Heart right ventricle (tissue), 16 donors: ENCODE data around the gene PIK3R4. TPM values are rescaled to one million over a fixed set of nuclear protein-coding genes. Genes with fewer than 3 reads are reported as not detected.

Experiments used
- ATAC-seq, 8 donors: fragments of 200-7000 bp; cut with Tn5 transposase; one replicate each; pipeline ENCODE4 v1.9.1; 2020; ENCODE audit warnings: mild to moderate bottlenecking in 8 of 8, moderate library complexity in 8 of 8, moderate number of reproducible peaks in 1 of 8
- DNase-seq, 2 donors: peaks; one replicate each; pipeline ENCODE4 v3.0.0-alpha.2; 2020
- H3K27ac ChIP-seq, 10 donors: fragments of 200-600 bp; sonication (generic) in 2 of 10; one replicate each; pipeline versions ENCODE4 v1.5.0 to v1.8.0; 2020 to 2022; ENCODE audit warnings: mild to moderate bottlenecking in 3 of 10
- H3K27me3 ChIP-seq, 7 donors: fragments of 200-600 bp; one replicate each; pipeline ENCODE4 v1.8.0; 2021 to 2022; ENCODE audit warnings: mild to moderate bottlenecking in 2 of 7
- H3K36me3 ChIP-seq, 9 donors: fragments of 200-600 bp; sonication (generic) in 1 of 9; one replicate each; pipeline versions ENCODE4 v1.5.0 to v1.8.0; 2020 to 2022; ENCODE audit warnings: mild to moderate bottlenecking in 2 of 9
- H3K4me1 ChIP-seq, 9 donors: fragments of 200-600 bp; sonication (generic) in 1 of 9; one replicate each; pipeline versions ENCODE4 v1.5.0 to v1.8.0; 2020 to 2022; ENCODE audit warnings: mild to moderate bottlenecking in 4 of 9
- H3K4me3 ChIP-seq, 10 donors: fragments of 200-600 bp; sonication (generic) in 2 of 10; one replicate each; pipeline versions ENCODE4 v1.5.0 to v1.8.0; 2020 to 2022; ENCODE audit warnings: mild to moderate bottlenecking in 7 of 10, moderate library complexity in 2 of 10
- H3K9me3 ChIP-seq, 11 donors: fragments of 200-600 bp in 10 of 11; sonication (generic) in 2 of 11; one replicate each; pipeline versions ENCODE4 v1.5.0 to v1.8.0; 2013 to 2022; ENCODE audit warnings: mild to moderate bottlenecking in 2 of 11, control low read depth in 1 of 11, moderate library complexity in 1 of 11
- CTCF ChIP-seq, 9 donors: fragments of 200-600 bp; sonication (generic) in 2 of 9; IDR thresholded peaks; one replicate each; pipeline versions ENCODE4 v1.5.0 to v1.8.0; 2021 to 2022; ENCODE audit warnings: antibody characterized with exemption in 9 of 9, mild to moderate bottlenecking in 5 of 9, moderate library complexity in 1 of 9
- WGBS, 2 donors: extraction: QIAGEN DNeasy Blood & Tissue Kit; methylation state at CpG; one replicate each; pipeline ENCODE4 v1.1.7; 2013; ENCODE audit warnings: inconsistent platforms in 1 of 2; 5-methylcytosine and 5-hydroxymethylcytosine counted together
- intact Hi-C, 10 donors: fragments of 100-400 bp; cut with DNase I; formaldehyde crosslinking; loops; one replicate each; pipeline versions ENCODE4 v1.11.1 to v1.14.2; 2022
- polyA plus RNA-seq, 2 donors: library from polyadenylated mRNA; stranded (reverse); fragments of 200-250 nt; gene quantifications; one replicate each; pipeline ENCODE4 v1.2.3, GENCODE V29; 2013
- total RNA-seq, 10 donors: library from RNA; stranded (reverse); fragmentation: NEBNext Ultra II Directional in 3 of 10; extraction: Animal tissue kit (Norgen Biotek cat#: 25700) in 3 of 10; gene quantifications; one replicate each; pipeline versions ENCODE4 v1.2.1 to v1.2.4, GENCODE V29; 2021 to 2023
- donor health status: Arrhythmogenic right ventricular cardiomyopathy.
- donor health status: ischemic (EF 13 %, LVEDD 7.1; RV severe dilation, severe dysfunction).
- donor health status: healthy with polysubstance abuse.
- donor health status: DM: no; HTN: yes; CAD: no.
- donor health status: DM: no; HTN: no; CAD: no.
- donor health status: ischemic (EF 25% LVEDD 6.9; RV normal size, moderate dysfunction).
- donor health status: ischemic (EF 25% LVEDD 5.7; RV mildly dilated, moderate dysfunction).
- donor health status: healthy.
- donor health status: DM: yes; HTN: yes; CAD: no.
- donor health status: Ischemic cardiomyopathy.
- donor health status: ischemic (EF 35%, LVEDD 5.7; RV mildly dilated, moderate dysfunction).
- donor health status: nonischemic (EF 11% LVEDD 7.7; RV severe dilation, severe dysfunction).
- donor health status: DM: yes; HTN: yes; CAD: no.
- donor health status: PGD.
- donor health status: ischemic (EF 29% LVEDD 5.4; RV normal size, mild dysfunction).
- donor health status: nonischemic (EF 23%, LVEDD 6.1; RV moderate dilation, normal function).

The PIK3R4 gene
- total and polyA plus RNA-seq, 12 donors: 12.3 to 22.3 (median 17.1) TPM

GRCh38 chr3:130729154-130729553, 17.5 kb downstream of the PIK3R4 start:
- 58 to 61% methylated on average over 2 of the region's 2 CpGs for WGBS, 2 donors
- Histone ChIP-seq H3K27me3 (no peaks in the 10 kb centered on the region), H3K4me1 (peaks cover 0 to 27% (median 16%) of the 10 kb centered on the region in 9 donors), H3K4me3 (no peak overlapping the region), H3K36me3 (peaks cover 0 to 41% (median 6%) of the 10 kb centered on the region in 9 donors), H3K27ac (peak overlapping the region in 4 of 10 donors; percentile 25 to 84 (median 77)), H3K9me3 (no peaks in the 10 kb centered on the region)
- no peak for ATAC-seq
- no peak for TF ChIP-seq CTCF (IDR thresholded peaks at IDR 0.05)
- intact Hi-C loops: no loop called here
- DNase-seq: no peak

GRCh38 chr3:130728037-130728436, 18.6 kb downstream of the PIK3R4 start:
- DNase-seq (no peak), ATAC-seq (peak in 5 of 8 donors; percentile 31 to 72 (median 67))
- Histone ChIP-seq H3K27ac (peak overlapping the region in 8 of 10 donors; percentile 67 to 84 (median 77)), H3K27me3 (no peaks in the 10 kb centered on the region), H3K4me1 (peaks cover 0 to 27% (median 16%) of the 10 kb centered on the region in 9 donors), H3K9me3 (no peaks in the 10 kb centered on the region), H3K4me3 (peak overlapping the region in 1 of 10 donors; percentile 49), H3K36me3 (peaks cover 0 to 35% (median 6%) of the 10 kb centered on the region in 9 donors)
- intact Hi-C loops: no loop called here
- 14 to 32% methylated on average over 2 of the region's 2 CpGs for WGBS, 2 donors
- no peak for TF ChIP-seq CTCF (IDR thresholded peaks at IDR 0.05)

GRCh38 chr3:130725746-130726145, 20.9 kb downstream of the PIK3R4 start:
- H3K4me1 ChIP-seq: peaks cover 0 to 27% (median 16%) of the 10 kb centered on the region in 9 donors
- peaks cover 0 to 35% (median 0%) of the 10 kb centered on the region in 9 donors for H3K36me3 ChIP-seq
- 82 to 84% methylated on average over 2 of the region's 2 CpGs for WGBS, 2 donors
- ATAC-seq (no peak), DNase-seq (no peak)
- no peak overlapping the region for H3K27ac ChIP-seq
- intact Hi-C loops: no loop called here
- no peak overlapping the region for H3K4me3 ChIP-seq
- H3K27me3 ChIP-seq: no peaks in the 10 kb centered on the region
- no peak for TF ChIP-seq CTCF (IDR thresholded peaks at IDR 0.05)
- no peaks in the 10 kb centered on the region for H3K9me3 ChIP-seq

GRCh38 chr3:130715616-130716015, 31.0 kb downstream of the PIK3R4 start:
- Histone ChIP-seq H3K4me3 (no peak overlapping the region), H3K27ac (no peak overlapping the region), H3K4me1 (peaks cover 0 to 8% (median 0%) of the 10 kb centered on the region in 9 donors), H3K36me3 (peaks cover 0 to 73% (median 8%) of the 10 kb centered on the region in 9 donors), H3K27me3 (no peaks in the 10 kb centered on the region), H3K9me3 (no peaks in the 10 kb centered on the region)
- no peak for TF ChIP-seq CTCF (IDR thresholded peaks at IDR 0.05)
- DNase-seq (no peak), ATAC-seq (no peak)
- intact Hi-C loops: no loop called here
- 99 to 100% methylated on average over 1 of the region's 1 CpG for WGBS, 2 donors
